GM19452 (cell line): ENCODE data around the gene DEFB121.
"Not testable (repeated sequence)": the region's sequence is repeated elsewhere in the genome, so short reads cannot be mapped to it uniquely, and the experiment has no call there.

Experiments used
- ATAC-seq: cut with Tn5 transposase; IDR thresholded peaks from one replicate; pipeline ENCODE4 v1.9.1; 2021; ENCODE audit not compliant: unreplicated experiment

The DEFB121 gene

GRCh38 chr20:31406115-31406514 lies at the start of gene DEFB121:
Gene DEFB121 (minus strand): TSS chr20:31406215. CDS start chr20:31406152, 63 bp downstream.
- ATAC-seq: no peak

- ATAC-seq: no peak
Observed at GRCh38 chr20:31454361-31454760, 48.3 kb upstream of the DEFB121 start.

GRCh38 chr20:31452575-31452974 lies 46.6 kb upstream of the DEFB121 start:
- no peak for ATAC-seq

- ATAC-seq: no peak
Observed at GRCh38 chr20:31449511-31450414, 43.7 kb upstream of the DEFB121 start.

- no peak for ATAC-seq
Observed at GRCh38 chr20:31446084-31446819, 40.2 kb upstream of the DEFB121 start.

- no peak for ATAC-seq
Observed at GRCh38 chr20:31440012-31440659, 34.1 kb upstream of the DEFB121 start, which contains the start of gene DEFB123. Gene DEFB123 (plus strand): TSS chr20:31440632. CDS start chr20:31440699, 67 bp downstream.

GRCh38 chr20:31430568-31431115 lies 24.6 kb upstream of the DEFB121 start:
- no peak for ATAC-seq

- not testable (repeated sequence) for ATAC-seq
Observed at GRCh38 chr20:31427576-31427975, 21.6 kb upstream of the DEFB121 start.

GRCh38 chr20:31426891-31427551 lies 21.0 kb upstream of the DEFB121 start:
- ATAC-seq: not testable (repeated sequence)

- ATAC-seq: no peak
Observed at GRCh38 chr20:31425797-31426196, 19.8 kb upstream of the DEFB121 start.

GRCh38 chr20:31418307-31418706 lies 12.3 kb upstream of the DEFB121 start:
- ATAC-seq: no peak

- no peak for ATAC-seq
Observed at GRCh38 chr20:31415653-31416052, 9.6 kb upstream of the DEFB121 start.

- no peak for ATAC-seq
Observed at GRCh38 chr20:31414381-31414780, 8.4 kb upstream of the DEFB121 start.

GRCh38 chr20:31410011-31410410 lies 4.0 kb upstream of the DEFB121 start:
- no peak for ATAC-seq

GRCh38 chr20:31403886-31404285 lies 2.1 kb downstream of the DEFB121 start:
- ATAC-seq: no peak

GRCh38 chr20:31394900-31395299 lies 11.1 kb downstream of the DEFB121 start:
- no peak for ATAC-seq

- ATAC-seq: no peak
Observed at GRCh38 chr20:31392836-31393235, 13.2 kb downstream of the DEFB121 start.

GRCh38 chr20:31390490-31390889 lies 15.5 kb downstream of the DEFB121 start, which contains the start of gene DEFB119:
Gene DEFB119 (minus strand): TSS chr20:31390590. CDS start chr20:31390483, 107 bp downstream.
- no peak for ATAC-seq

- no peak for ATAC-seq
Observed at GRCh38 chr20:31374346-31374745, 31.7 kb downstream of the DEFB121 start.

- no peak for ATAC-seq
Observed at GRCh38 chr20:31368301-31368700, 37.7 kb downstream of the DEFB121 start, which contains the start of gene DEFB118. Gene DEFB118 (plus strand): TSS chr20:31368601. CDS start chr20:31368651, 50 bp downstream.
